Measurements from ENCODE around the gene PNMA1.

Gene PNMA1

GRCh38 chr14:73744175-73744867 is 30.1 kb upstream of the PNMA1 start:
- peak overlapping the region; percentile 27 for H3K27ac ChIP-seq
- no peak for TF ChIP-seq CTCF (conservative IDR thresholded peaks at IDR 0.05)

- peak overlapping the region; percentile 81 for H3K27ac ChIP-seq
- no peak for TF ChIP-seq CTCF (conservative IDR thresholded peaks at IDR 0.05)
Measured at GRCh38 chr14:73743431-73743931, 29.3 kb upstream of the PNMA1 start.

GRCh38 chr14:73742520-73743238 is 28.5 kb upstream of the PNMA1 start:
- TF ChIP-seq CTCF (conservative IDR thresholded peaks at IDR 0.05): no peak
- H3K27ac ChIP-seq: peak overlapping the region; percentile 81

- peak overlapping the region; percentile 81 for H3K27ac ChIP-seq
- TF ChIP-seq CTCF (conservative IDR thresholded peaks at IDR 0.05): no peak
Measured at GRCh38 chr14:73741876-73742519, 27.8 kb upstream of the PNMA1 start.

- peak overlapping the region; percentile 81 for H3K27ac ChIP-seq
- no peak for TF ChIP-seq CTCF (conservative IDR thresholded peaks at IDR 0.05)
Measured at GRCh38 chr14:73741386-73741875, 27.2 kb upstream of the PNMA1 start.

GRCh38 chr14:73740618-73741326 is 26.6 kb upstream of the PNMA1 start:
- no peak for TF ChIP-seq CTCF (conservative IDR thresholded peaks at IDR 0.05)
- peak overlapping the region; percentile 81 for H3K27ac ChIP-seq

Data from VCaP (cell line).